HG02885 (cell line): ENCODE data around the gene KIF19.
A peak's percentile ranks its signal among the peaks of the same experiment; 100 is the strongest.

Experiments used
- ATAC-seq: cut with Tn5 transposase; IDR thresholded peaks from one replicate; pipeline ENCODE4 v1.9.1; 2021; ENCODE audit warnings: mild to moderate bottlenecking; ENCODE audit not compliant: unreplicated experiment, poor library complexity

The KIF19 gene

GRCh38 chr17:74360899-74361229 is 34.8 kb downstream of the KIF19 start:
- no peak for ATAC-seq

- ATAC-seq = no peak
Measured at GRCh38 chr17:74361230-74362068, 35.4 kb downstream of the KIF19 start, which contains the start of gene BTBD17. Gene BTBD17, minus strand, starts transcription at chr17:74361868. Its CDS starts 49 bp downstream, at chr17:74361819.

- ATAC-seq = no peak
Measured at GRCh38 chr17:74362069-74362405, 36.0 kb downstream of the KIF19 start.

GRCh38 chr17:74362810-74363498 is 36.9 kb downstream of the KIF19 start:
- no peak for ATAC-seq

GRCh38 chr17:74367206-74367605 is 41.2 kb downstream of the KIF19 start, which contains the start of gene GPR142:
Gene GPR142, plus strand, starts transcription at chr17:74367506. Its CDS starts 2,035 bp downstream, at chr17:74369541.
- no peak for ATAC-seq

GRCh38 chr17:74368341-74369081 is 42.5 kb downstream of the KIF19 start:
- no peak for ATAC-seq

GRCh38 chr17:74369221-74369620 is 43.2 kb downstream of the KIF19 start:
- no peak for ATAC-seq

GRCh38 chr17:74369665-74370490 is 43.9 kb downstream of the KIF19 start:
- ATAC-seq = no peak

GRCh38 chr17:74371653-74372147 is 45.7 kb downstream of the KIF19 start:
- ATAC-seq = no peak

- no peak for ATAC-seq
Measured at GRCh38 chr17:74372426-74372825, 46.4 kb downstream of the KIF19 start.

GRCh38 chr17:74373838-74374606 is 48.0 kb downstream of the KIF19 start:
- no peak for ATAC-seq

- ATAC-seq = no peak
Measured at GRCh38 chr17:74374858-74375257, 48.8 kb downstream of the KIF19 start.

- ATAC-seq = peak; percentile 62
Measured at GRCh38 chr17:74379495-74380085, 53.6 kb downstream of the KIF19 start.

GRCh38 chr17:74380086-74380958 is 54.3 kb downstream of the KIF19 start:
- no peak for ATAC-seq

- ATAC-seq = no peak
Measured at GRCh38 chr17:74380959-74381808, 55.2 kb downstream of the KIF19 start.

- ATAC-seq = no peak
Measured at GRCh38 chr17:74383141-74383540, 57.1 kb downstream of the KIF19 start.

GRCh38 chr17:74385201-74385600 is 59.2 kb downstream of the KIF19 start:
- ATAC-seq = no peak
